ENCODE data around the gene SEPTIN12.

DNA sequence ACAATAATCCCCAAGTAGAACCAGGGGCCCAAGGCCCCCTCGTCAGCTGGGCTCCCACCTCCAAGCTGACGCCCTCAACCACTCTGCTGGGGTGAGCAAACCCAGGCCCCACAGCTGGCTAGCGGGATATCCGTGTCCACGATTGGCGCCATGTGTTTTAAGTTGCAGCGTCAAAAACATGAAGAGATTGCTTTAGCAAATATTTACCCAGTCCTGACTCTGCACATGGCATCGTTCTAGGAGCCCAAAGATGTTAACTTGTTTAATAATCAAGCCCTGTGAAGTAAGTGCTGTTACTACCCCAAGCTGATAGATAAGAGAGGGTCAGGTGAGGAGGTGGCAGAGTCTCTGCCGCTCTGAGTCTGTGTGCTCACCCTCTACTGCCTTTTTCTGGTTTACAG is 344 bp upstream of the SEPTIN12 start:
- TF ChIP-seq EZH2 (IDR thresholded peaks at IDR 0.05; ENCODE audit: low read depth, unreplicated experiment): no peak
- TF ChIP-seq, protein P1, sequence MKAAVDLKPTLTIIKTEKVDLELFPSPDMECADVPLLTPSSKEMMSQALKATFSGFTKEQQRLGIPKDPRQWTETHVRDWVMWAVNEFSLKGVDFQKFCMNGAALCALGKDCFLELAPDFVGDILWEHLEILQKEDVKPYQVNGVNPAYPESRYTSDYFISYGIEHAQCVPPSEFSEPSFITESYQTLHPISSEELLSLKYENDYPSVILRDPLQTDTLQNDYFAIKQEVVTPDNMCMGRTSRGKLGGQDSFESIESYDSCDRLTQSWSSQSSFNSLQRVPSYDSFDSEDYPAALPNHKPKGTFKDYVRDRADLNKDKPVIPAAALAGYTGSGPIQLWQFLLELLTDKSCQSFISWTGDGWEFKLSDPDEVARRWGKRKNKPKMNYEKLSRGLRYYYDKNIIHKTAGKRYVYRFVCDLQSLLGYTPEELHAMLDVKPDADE (IDR thresholded peaks at IDR 0.05): no peak
- TF ChIP-seq, protein P2, sequence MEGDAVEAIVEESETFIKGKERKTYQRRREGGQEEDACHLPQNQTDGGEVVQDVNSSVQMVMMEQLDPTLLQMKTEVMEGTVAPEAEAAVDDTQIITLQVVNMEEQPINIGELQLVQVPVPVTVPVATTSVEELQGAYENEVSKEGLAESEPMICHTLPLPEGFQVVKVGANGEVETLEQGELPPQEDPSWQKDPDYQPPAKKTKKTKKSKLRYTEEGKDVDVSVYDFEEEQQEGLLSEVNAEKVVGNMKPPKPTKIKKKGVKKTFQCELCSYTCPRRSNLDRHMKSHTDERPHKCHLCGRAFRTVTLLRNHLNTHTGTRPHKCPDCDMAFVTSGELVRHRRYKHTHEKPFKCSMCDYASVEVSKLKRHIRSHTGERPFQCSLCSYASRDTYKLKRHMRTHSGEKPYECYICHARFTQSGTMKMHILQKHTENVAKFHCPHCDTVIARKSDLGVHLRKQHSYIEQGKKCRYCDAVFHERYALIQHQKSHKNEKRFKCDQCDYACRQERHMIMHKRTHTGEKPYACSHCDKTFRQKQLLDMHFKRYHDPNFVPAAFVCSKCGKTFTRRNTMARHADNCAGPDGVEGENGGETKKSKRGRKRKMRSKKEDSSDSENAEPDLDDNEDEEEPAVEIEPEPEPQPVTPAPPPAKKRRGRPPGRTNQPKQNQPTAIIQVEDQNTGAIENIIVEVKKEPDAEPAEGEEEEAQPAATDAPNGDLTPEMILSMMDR (conservative IDR thresholded peaks at IDR 0.05; ENCODE audit: low read depth in 2 of 2): no peak
- TF ChIP-seq POLR2AphosphoS5 (IDR thresholded peaks at IDR 0.05; ENCODE audit: low read depth): no peak
- TF ChIP-seq, protein P3, sequence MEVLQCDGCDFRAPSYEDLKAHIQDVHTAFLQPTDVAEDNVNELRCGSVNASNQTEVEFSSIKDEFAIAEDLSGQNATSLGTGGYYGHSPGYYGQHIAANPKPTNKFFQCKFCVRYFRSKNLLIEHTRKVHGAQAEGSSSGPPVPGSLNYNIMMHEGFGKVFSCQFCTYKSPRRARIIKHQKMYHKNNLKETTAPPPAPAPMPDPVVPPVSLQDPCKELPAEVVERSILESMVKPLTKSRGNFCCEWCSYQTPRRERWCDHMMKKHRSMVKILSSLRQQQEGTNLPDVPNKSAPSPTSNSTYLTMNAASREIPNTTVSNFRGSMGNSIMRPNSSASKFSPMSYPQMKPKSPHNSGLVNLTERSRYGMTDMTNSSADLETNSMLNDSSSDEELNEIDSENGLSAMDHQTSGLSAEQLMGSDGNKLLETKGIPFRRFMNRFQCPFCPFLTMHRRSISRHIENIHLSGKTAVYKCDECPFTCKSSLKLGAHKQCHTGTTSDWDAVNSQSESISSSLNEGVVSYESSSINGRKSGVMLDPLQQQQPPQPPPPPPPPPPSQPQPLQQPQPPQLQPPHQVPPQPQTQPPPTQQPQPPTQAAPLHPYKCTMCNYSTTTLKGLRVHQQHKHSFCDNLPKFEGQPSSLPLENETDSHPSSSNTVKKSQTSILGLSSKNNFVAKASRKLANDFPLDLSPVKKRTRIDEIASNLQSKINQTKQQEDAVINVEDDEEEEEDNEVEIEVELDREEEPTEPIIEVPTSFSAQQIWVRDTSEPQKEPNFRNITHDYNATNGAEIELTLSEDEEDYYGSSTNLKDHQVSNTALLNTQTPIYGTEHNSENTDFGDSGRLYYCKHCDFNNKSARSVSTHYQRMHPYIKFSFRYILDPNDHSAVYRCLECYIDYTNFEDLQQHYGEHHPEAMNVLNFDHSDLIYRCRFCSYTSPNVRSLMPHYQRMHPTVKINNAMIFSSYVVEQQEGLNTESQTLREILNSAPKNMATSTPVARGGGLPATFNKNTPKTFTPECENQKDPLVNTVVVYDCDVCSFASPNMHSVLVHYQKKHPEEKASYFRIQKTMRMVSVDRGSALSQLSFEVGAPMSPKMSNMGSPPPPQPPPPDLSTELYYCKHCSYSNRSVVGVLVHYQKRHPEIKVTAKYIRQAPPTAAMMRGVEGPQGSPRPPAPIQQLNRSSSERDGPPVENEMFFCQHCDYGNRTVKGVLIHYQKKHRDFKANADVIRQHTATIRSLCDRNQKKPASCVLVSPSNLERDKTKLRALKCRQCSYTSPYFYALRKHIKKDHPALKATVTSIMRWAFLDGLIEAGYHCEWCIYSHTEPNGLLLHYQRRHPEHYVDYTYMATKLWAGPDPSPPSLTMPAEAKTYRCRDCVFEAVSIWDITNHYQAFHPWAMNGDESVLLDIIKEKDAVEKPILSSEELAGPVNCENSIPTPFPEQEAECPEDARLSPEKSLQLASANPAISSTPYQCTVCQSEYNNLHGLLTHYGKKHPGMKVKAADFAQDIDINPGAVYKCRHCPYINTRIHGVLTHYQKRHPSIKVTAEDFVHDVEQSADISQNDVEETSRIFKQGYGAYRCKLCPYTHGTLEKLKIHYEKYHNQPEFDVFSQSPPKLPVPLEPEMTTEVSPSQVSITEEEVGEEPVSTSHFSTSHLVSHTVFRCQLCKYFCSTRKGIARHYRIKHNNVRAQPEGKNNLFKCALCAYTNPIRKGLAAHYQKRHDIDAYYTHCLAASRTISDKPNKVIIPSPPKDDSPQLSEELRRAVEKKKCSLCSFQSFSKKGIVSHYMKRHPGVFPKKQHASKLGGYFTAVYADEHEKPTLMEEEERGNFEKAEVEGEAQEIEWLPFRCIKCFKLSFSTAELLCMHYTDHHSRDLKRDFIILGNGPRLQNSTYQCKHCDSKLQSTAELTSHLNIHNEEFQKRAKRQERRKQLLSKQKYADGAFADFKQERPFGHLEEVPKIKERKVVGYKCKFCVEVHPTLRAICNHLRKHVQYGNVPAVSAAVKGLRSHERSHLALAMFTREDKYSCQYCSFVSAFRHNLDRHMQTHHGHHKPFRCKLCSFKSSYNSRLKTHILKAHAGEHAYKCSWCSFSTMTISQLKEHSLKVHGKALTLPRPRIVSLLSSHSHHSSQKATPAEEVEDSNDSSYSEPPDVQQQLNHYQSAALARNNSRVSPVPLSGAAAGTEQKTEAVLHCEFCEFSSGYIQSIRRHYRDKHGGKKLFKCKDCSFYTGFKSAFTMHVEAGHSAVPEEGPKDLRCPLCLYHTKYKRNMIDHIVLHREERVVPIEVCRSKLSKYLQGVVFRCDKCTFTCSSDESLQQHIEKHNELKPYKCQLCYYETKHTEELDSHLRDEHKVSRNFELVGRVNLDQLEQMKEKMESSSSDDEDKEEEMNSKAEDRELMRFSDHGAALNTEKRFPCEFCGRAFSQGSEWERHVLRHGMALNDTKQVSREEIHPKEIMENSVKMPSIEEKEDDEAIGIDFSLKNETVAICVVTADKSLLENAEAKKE (CRISPR knock-in tag; IDR thresholded peaks at IDR 0.05): no peak
- no peak for TF ChIP-seq EZH2phosphoT487 (IDR thresholded peaks at IDR 0.05; ENCODE audit: unreplicated experiment)
- TF ChIP-seq, protein P4, sequence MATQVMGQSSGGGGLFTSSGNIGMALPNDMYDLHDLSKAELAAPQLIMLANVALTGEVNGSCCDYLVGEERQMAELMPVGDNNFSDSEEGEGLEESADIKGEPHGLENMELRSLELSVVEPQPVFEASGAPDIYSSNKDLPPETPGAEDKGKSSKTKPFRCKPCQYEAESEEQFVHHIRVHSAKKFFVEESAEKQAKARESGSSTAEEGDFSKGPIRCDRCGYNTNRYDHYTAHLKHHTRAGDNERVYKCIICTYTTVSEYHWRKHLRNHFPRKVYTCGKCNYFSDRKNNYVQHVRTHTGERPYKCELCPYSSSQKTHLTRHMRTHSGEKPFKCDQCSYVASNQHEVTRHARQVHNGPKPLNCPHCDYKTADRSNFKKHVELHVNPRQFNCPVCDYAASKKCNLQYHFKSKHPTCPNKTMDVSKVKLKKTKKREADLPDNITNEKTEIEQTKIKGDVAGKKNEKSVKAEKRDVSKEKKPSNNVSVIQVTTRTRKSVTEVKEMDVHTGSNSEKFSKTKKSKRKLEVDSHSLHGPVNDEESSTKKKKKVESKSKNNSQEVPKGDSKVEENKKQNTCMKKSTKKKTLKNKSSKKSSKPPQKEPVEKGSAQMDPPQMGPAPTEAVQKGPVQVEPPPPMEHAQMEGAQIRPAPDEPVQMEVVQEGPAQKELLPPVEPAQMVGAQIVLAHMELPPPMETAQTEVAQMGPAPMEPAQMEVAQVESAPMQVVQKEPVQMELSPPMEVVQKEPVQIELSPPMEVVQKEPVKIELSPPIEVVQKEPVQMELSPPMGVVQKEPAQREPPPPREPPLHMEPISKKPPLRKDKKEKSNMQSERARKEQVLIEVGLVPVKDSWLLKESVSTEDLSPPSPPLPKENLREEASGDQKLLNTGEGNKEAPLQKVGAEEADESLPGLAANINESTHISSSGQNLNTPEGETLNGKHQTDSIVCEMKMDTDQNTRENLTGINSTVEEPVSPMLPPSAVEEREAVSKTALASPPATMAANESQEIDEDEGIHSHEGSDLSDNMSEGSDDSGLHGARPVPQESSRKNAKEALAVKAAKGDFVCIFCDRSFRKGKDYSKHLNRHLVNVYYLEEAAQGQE (IDR thresholded peaks at IDR 0.05; ENCODE audit: unreplicated experiment): no peak
- no peak for TF ChIP-seq JUNB (IDR thresholded peaks at IDR 0.05; ENCODE audit: unreplicated experiment)
- no peak for TF ChIP-seq CREB1 (CRISPR knock-in tag; IDR thresholded peaks at IDR 0.05; ENCODE audit: low read depth)
